ENCODE data around the gene NPBWR2.

NPBWR2 gene

DNA sequence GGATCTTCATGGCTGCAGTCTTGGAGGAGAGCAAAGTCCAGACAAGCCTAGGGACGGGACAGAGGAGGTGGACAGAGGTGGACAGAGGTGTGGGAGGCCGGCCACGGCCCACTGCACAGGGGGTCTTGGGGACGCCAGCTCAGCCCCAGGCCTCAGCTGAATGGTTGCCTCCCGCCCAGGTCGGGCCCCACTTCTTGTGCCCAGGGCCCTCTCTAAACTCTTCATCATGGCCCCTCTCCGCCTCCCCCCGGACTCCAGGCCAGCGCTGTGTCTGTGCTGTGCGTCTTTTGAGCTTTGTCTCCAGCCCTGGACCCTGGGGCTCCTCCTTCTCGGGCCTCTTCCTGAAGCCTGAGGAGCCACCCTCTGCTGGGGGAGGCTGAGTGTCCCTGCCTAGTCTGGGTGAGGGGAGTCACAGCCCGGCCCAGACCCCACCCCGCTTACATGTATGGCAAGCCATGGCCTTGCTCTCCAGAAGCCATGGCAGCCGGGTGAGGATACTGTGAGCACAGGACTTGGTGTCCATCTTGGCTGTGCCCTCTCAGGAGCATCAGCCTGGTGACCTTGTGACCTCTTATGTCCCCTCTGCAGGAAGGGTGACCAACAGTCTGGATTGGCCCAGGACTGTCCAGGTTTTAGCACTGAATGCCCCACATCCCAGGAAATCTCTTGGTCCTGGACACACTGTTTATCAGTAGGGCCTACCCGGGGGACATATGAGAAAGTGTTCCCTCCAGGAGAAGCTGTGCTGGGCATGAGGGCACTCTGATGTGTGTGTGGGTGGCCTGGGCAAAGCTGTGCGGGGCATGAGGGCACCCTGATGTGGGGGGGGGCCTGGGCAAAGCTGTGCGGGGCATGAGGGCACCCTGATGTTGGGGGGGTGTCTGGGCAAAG lies 9.4 kb upstream of the NPBWR2 start:
- DNase-seq (ENCODE audit: low spot score), result no peak

DNA sequence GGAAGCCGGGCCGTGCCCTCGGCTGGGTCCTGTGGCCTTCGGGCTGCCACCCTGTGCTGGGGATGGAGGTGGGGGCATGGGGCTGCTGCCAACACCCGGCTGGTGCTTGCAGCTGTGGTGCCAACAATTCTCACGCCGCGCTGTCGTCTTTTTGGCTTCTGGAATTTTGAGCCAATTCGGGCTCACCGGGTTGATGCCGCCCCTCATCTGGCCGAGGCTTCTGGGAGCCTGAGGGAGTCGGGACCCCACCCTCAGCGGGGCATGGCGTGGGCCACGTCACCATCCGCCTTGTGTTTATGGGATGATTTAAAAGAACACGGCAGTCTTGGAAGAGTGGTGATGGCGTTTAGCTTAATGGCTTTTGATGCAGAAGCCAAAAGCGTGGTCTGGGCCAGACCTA lies 8.7 kb upstream of the NPBWR2 start:
- no peak for DNase-seq (ENCODE audit: low spot score)

DNA sequence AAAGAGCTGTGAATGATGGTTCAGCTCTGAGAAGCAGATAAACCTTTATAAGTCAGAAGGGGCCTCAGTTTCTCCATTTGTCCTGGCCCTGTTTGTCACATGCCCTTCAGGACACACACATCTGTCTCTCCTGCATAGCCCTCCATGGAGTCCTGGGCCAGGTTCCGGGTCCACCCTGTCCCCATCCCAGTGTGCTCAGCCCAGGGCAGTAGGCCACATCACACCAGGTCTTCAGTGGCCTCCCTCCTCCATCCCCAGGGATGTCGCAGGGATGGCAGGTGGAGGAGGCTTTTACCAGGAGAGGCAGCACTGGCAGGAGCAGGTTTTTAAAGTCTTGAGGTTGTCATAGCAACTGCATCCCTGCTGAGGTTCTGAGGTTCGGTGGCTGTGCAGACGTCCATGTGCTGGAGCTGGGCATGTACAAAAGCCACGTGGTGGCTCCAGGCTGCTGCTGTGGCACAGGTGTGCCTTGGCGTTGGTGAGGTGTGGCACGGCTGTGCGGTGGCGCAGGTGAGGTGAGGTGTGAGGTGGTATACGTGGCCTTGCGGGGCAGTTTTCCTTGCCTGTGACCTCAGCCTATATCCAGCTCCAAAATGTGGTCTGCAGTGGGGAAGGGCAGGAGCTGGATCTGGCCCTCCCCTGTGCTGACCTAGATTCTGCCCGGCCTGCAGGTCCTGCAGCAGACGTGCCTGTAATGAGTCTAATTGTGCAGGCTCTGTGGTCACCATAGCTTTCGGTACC lies 8.0 kb upstream of the NPBWR2 start:
- DNase-seq (ENCODE audit: low spot score), result peak; percentile 60

DNA sequence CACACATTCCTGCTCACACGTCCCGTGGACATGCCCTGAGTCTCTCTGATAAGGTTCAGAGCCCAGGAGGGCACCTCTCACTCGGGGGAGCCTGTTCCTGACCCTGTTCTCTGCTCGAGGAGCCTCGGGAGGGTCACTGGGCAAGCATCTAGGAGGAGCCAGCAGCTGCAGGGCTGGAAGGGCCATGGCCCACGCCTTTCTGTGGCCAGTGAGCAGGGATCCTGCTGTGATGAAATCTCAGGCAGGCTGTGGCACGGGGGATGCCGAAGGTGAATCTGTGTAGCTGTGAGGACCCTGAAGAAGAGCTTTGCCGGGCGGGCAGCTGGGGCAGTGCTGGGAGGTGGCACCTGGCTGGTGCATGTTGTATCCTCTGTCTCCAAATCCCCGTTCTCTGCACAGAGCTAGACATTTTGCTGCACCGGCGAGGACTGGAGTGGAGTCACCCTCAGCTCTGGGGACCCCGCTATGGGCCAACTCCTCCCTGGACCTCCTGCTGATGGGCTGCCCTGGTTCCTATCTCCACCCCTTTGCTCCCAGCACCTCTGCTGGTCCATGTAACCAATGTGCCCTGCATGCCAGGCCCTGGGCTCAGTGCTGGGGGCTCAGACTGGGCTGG lies 7.1 kb upstream of the NPBWR2 start:
- no peak for DNase-seq (ENCODE audit: low spot score)

DNA sequence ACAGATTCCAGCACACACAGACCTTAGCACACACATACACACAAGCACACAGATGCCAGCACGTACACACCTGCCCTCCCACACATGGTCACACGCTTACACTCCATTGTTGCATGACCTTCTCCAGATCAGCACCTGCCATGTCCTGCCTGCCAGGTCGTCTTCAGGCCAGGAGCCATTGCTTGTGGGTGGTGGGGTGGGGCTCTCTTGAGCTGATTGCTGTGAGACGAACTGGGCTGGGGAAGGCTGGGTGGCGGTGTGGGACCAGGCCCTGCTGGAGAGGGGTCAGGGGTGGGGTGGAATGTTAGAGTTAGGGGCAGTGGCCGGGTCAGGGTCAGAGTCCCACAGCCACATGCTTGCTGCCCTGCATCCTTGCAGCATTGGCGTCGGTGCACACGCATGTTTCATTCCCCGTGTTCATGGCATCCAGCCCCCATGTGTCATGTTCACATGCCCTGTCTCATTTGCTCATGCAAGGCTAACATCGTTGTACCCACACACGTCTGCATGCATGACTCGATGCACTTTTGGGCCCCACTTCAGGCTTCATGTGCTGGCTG lies 6.5 kb upstream of the NPBWR2 start:
- DNase-seq (ENCODE audit: low spot score), result no peak

DNA sequence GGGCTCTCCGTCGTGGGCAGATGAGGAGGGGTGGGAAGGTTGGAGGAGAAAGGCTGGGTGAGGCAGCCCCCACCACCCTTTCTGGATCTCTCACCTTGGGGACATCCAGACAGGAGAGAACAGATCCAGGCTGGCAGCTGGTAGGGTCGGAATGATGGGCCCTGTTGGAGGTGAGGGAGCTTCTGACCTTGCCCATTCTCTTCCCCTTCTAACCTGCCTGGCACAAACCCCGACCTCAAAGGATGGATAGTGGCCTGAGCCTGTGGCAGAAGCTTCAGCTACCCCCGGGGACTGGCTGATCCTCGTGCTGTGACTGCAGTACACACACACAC lies 6.0 kb upstream of the NPBWR2 start:
- DNase-seq (ENCODE audit: low spot score), result no peak

DNA sequence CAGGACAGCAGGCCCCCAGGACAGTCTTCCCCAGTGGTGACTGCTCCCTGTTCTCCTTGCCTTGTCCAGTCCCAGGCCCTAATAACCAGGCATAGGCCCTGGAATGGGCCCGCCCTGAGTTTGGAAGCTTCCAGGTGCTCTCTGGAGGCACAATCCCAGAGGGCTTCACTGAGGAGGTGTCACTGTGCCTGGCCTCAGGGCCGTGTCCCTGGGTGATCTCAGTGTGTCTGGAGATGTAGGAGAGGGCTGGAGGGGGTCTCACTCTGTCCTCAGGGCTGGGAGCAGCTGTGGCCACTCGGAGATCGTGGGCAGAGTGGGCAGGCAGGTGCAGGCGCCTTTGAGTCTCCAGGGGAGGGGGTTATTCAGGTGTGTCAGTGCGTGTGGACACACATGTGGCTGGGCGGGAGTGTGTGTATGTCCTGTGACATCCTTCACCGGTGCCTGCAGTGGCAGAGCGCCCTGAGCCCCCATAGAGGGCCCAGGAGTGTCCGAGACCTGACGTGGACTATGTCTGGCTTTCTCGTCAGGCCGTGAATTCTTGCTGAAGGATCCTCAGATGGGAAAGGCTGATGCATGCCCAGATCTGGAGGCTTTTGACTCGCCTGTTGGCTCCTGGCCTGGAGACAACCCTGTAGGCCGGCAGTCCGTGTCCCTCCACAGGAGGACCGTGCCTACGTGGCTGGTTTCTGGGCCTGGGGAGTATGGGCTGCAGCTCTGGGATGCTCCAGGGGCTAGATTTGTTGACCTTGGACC lies 5.5 kb upstream of the NPBWR2 start:
- no peak for DNase-seq (ENCODE audit: low spot score)

DNA sequence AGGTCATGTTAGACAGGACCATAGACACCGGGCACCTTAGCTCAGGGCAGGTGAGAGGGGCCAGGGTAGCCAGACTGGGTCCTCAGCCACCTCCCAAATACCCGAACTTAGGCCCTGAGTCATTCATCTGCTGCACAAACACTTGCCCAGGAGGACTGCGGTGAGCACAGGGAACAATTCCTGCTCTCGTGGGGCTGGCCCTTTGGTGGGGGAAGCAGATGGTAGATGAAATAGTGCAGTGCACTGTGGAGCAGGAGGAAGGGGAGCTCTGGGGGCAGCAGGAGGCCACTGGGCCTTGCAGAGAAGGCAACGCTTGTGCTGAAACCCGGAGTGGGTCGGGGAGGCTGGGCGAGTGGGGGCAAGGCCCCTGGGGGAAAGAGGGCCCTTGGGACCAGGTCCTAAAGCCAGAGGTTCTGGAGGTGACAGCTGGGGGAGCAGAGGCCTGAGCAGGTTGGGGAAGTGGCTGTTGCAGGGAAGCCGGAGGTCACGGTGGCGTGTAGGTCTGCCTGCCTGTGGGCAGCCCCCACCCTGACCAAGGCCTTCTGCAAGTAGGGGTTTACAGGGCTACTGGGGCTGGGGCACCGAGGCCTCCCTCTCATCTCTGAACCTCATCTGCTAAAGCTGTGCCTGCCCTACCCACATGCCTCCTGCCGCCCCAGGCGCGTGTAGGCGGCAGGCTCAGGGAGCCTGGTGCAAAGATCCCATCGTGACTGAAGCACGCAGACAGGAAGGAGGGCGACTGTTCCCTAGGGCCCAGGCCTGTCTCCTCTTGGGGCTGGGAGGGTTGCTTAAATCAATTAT lies 4.7 kb upstream of the NPBWR2 start:
- DNase-seq (ENCODE audit: low spot score), result peak; percentile 65

DNA sequence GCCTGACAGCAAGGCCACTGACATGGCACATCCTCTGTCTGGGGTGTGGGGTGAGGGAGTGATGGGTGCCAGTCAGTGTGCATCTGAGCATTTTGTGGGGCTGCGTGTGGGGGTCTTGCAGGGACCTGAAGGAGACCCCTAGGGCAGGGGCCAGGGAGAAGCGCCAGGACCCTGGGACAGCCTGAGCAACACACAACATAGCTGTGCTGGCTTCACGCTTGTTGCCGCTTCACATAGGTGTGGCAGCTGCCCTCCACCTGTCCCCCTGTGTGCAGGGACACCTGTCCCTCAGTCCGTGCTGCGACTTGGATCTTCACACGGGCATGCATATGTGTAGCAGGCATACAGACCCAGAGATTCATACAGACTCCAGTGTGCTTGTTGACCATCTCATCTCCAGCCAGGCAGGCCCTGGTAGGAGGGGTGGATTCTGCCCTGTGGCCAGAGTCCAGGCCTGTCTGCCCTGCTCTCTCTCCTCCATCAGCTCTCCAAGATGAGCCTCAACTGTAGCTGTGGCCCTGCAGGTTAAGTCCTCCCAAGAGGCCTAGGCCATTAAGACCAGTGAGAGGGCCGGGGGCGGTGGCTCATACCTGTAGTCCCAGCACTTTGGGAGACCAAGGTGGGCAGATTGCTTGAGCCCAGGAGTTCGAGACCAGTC lies 3.2 kb upstream of the NPBWR2 start:
- no peak for DNase-seq (ENCODE audit: low spot score)

DNA sequence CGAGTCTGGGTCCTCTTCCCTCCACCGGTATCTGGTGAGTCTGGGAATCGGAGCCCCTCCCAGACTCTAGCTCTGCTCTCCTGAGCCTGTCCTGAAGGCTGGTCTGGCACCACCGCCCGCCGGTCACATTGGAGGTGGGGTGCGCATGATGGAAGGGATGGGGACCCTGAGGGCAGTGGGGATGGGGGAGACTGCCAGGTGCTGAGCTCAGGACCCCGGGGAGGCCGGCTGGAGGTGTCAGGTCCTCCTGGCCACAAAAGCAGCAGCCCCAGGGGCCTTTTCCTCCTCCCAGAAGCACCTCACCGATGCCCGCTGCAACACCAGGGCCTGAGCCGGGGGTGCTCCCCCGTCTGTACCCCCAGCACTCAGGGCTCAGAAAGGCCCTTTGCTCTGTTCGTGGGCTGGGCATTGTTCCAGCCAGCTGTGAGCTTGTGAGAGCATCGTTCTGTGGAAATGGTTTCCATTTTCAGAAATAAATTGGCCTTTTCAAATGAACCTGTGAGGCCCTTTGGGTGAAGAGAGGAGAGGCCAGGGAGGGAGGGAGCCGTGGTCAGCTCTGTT lies 2.5 kb upstream of the NPBWR2 start:
- DNase-seq (ENCODE audit: low spot score), result no peak

DNA sequence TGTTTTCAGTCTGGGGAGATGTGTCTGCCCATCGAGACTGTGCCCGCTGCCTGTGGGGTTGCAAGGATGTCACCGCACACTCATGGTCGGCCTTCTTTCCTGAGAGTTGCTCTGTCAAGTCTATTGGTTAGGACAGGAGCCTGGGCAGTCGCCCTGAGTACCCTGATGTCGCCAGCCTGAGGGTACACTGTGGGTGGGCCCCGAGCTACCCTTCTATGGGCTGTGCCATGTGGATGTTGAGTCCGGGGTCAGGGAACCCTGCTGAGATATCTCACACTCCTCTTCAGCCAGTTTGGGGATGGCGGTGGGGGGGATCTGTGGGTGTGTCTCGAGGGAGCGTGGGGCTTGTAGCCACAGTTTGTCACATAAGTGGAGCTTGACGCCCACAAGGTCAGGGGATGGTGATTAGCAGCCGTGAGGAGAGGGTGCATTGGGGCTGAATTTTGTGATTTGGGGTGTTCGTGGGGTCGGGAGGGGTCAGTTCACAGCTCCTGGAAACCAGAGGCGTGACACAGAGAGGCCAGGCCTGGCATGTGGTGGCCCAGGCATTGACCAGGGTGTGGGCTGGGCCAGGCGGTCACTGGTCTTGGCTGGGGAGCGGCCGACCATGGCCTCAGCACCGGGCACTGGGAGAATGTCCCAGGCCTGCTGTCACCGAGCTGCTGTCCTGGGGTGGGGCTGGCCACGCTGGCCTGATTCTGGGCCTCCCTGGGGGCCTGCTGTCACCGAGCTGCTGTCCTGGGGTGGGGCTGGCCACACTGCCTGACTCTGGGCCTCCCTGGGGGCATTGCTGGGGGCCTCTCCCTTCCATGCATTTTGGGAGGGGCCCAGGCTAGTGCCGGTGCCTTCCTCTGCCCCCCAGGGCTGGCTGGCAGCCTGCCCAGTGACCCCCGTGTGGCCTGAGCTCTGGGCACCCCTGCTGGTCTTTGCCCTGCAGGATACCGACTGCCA lies 1.6 kb upstream of the NPBWR2 start:
- DNase-seq (ENCODE audit: low spot score), result no peak

DNA sequence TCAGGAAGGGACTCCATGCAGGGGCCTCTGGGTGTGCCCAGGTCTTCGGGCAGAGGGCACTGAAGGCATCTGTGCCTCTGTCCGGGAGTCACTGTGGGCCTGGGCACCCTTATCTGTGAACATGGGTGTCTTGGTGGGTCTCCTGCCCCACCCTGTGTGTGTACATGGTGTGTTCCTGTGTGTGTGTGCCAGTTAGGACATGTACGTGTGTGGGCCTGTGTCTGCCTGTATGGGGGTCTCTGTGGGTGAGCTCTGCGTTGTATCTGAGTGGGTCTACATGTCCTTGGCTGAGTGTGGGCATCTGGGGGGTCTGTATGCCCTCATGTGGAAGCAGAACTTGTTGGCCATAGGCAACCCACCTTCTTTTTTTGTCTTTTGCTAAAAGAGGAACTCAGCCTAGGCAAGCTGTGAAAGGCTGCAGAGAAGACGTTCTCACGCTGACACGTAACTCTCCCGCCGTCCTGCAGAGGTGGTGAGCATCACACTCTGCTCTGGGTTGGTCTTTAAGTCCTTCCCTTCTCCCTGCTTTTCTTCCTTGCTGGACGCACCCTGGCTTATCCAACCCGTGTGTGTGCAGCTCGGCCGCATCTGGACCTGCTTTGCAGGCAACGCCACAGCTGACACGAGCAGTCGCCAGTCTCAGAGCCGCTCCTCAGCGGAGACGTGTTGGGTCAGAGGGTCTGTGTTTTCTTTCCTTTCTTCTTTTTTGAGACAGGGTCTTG lies 532 bp upstream of the NPBWR2 start:
- DNase-seq (ENCODE audit: low spot score), result no peak

DNA sequence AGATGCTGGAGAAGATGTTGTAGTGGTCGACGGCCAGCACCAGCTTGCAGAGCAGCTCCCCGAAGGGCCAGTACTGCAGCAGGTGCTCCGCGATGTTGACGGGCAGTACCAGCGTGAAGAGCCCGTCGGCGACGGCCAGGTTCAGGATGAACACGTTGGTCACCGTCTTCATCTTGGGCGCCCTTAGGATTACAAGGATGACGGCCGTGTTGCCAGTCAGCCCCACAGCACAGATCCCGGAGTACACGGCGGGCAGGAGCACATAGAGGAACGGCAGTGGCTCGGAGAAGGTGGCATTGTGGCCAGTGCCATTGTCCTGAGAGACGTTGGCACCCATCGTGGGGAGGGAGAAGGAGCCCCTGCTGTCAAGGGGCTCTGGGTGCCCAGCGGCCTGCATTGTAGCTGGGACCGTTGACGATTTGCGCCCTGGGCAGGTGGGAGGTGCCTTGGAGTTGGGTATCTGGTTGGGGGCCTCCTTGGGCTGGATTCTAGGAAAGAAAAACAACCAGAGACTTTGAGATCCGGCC lies 867 bp downstream of the NPBWR2 start:
- no peak for DNase-seq (ENCODE audit: low spot score)

DNA sequence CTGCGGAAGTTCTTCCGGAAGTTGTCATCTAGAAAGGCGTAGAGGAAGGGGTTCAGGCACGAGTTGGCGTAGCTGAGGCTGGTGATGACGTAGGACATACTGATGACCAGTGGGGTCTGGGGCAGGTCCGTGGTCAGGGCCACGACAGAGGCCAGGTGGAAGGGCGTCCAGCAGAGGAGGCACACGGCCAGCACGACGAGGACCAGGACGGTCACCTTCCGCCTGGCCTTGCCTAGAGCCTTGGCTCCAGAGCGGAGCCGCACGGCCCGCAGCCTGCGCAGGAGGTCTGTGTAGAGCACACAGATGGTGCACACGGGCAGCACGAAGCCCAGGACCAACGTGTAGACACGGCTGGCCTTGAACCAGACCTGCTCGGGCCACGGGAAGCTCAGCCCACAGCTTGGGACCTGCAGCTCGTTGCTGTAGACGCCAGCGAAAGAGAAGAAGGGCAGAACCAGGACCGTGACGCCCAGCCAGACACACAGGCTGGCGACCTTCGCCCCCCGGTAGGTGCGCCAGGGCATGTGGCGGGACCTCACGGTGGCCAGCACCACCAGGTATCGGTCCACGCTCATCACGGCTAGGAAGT lies 1.4 kb downstream of the NPBWR2 start:
- no peak for DNase-seq (ENCODE audit: low spot score)

DNA sequence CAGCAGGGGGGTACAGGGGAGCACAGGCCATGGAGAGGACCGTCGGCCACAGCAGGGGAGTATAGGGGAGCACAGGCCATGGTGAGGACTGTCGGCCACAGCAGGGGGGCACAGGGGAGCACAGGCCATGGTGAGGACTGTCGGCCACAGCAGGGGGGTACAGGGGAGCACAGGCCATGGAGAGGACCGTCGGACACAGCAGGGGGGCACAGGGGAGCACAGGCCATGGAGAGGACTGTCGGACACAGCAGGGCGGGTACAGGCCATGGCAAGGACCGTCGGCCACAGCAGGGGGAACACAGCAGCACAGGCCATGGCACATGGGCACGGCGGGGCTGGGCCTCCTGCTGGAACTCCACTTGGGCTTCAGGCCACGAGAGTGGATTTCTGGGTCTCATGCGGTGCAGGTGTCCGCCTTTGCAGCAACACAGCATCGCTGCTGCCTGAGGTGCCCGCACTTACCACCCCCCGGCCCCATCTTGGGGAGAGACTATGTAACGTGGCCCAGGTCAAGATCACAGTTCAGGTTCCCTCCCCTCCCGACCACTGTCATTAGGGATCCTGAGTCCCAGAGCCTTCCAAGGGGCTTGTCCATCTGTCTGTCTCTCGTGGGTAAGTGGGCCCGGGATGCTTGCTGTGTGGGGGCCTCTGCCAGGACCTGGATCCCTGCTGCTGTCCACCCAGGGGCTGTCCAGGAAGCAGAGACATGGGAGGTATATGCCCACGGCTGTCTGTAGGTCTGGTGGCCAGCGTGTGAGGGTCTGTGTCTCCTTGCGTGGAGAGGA lies 2.5 kb downstream of the NPBWR2 start:
- no peak for DNase-seq (ENCODE audit: low spot score)

DNA sequence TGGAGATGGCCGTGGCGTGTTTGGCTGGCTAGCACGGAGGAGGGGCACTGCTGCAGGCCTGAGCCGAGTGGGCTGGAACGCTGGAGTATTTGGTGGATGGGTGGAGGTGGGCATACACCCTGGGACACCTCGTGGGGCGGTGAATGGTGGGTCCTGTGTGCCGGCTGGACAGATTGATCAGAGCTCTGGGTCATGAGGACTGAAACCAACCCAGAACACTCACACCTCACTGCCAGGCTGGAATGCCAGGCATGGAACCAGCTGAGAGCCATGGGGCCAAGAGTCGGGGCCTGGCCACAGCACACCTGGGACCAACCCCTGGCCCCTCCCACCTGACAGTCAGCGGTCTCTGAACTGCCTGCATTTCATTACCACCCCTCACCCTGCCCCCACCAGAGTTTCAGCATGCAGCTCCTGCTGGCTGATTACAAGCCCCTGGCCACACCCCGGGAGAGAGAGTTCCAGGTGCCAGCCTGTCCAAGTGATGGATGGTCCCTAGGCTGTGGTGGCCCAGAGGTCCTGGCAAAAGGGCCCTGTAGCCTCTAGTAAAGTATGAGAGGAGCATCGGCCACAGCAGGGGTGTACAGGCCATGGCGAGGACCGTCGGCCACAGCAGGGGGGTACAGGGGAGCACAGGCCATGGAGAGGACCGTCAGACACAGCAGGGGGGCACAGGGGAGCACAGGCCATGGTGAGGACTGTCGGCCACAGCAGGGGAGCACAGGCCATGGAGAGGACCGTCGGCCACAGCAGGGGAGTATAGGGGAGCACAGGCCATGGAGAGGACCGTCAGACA lies 3.3 kb downstream of the NPBWR2 start:
- no peak for DNase-seq (ENCODE audit: low spot score)
